Effector memory CD4-positive, alpha-beta T cell (primary cell): ENCODE data around the gene MNS1.

Experiments
- DNase-seq, 3 donors: peaks; one replicate each; pipeline ENCODE4 v3.0.0-alpha.2; 2020
- H3K27ac ChIP-seq: 2 replicates; pipeline ENCODE4 v1.7.0; 2013; ENCODE audit warnings: mild to moderate bottlenecking, low read length, moderate library complexity; ENCODE audit not compliant: insufficient read depth, poor library complexity, severe bottlenecking
- H3K27me3 ChIP-seq: replicated peaks from 2 replicates; pipeline ENCODE4 v1.7.0; 2013; ENCODE audit warnings: mild to moderate bottlenecking, low read length; ENCODE audit not compliant: insufficient read depth, control insufficient read depth, poor library complexity, severe bottlenecking
- H3K36me3 ChIP-seq: 2 replicates; pipeline ENCODE4 v1.7.0; 2013; ENCODE audit warnings: mild to moderate bottlenecking, low read length, moderate library complexity; ENCODE audit not compliant: control insufficient read depth, insufficient read depth
- H3K4me1 ChIP-seq: 2 replicates; pipeline ENCODE4 v1.7.0; 2013; ENCODE audit warnings: low read length, mild to moderate bottlenecking; ENCODE audit not compliant: control insufficient read depth, insufficient read depth, poor library complexity, severe bottlenecking
- H3K4me3 ChIP-seq: 2 replicates; pipeline ENCODE4 v1.7.0; 2013; ENCODE audit warnings: low read length, low read depth, mild to moderate bottlenecking; ENCODE audit not compliant: insufficient read depth, poor library complexity, severe bottlenecking
- H3K9me3 ChIP-seq: 2 replicates; pipeline ENCODE4 v1.7.0; 2013; ENCODE audit warnings: mild to moderate bottlenecking, low read length, moderate library complexity; ENCODE audit not compliant: control insufficient read depth

MNS1 gene

DNA sequence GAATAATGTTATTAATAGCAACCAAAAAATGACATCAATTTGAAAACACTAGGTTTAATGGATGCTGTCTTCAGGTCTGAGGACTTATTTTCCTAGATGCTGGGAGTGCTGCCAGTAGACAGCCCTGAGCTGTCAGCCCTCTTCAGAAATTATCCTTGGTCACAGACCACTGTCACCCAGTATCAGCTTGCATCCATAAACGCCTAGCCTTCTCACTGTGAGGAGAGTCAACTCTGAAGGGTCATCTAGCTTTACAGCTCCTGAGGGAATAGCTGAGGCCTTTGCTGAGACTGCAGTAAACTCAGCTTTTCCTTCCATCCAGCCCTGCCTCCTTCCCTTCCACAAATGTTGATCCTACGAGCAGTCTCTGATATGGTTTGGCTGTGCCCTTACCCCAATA is 19.4 kb upstream of the MNS1 start:
- DNase-seq, result no peak
- Histone ChIP-seq H3K4me3 (no peak overlapping the region), H3K9me3 (no peaks in the 10 kb centered on the region), H3K4me1 (no peaks in the 10 kb centered on the region), H3K27ac (no peak overlapping the region), H3K36me3 (no peaks in the 10 kb centered on the region), H3K27me3 (no peaks in the 10 kb centered on the region)

DNA sequence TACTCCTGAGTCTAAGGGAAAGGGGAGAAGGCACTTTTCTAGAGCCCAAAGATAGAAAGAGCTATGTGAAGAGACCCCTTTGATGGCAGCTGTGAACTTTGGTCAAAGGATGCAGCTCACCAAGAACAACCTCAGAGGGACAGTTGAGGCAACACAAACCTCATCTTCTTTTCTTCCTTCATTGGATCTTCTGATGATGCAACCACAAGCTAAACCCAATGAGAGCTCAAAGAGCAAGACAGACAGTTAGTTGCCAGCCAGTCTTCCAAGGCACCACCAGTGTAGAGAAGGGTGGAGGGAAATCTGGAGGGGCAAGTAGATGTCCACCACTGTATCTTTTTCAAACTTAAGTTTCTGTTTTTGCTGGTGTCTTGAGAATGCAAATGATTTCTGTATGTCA is 10.4 kb upstream of the MNS1 start:
- Histone ChIP-seq H3K4me1 (no peaks in the 10 kb centered on the region), H3K27me3 (no peaks in the 10 kb centered on the region), H3K4me3 (no peak overlapping the region), H3K9me3 (no peaks in the 10 kb centered on the region), H3K27ac (no peak overlapping the region), H3K36me3 (no peaks in the 10 kb centered on the region)
- DNase-seq, result no peak

DNA sequence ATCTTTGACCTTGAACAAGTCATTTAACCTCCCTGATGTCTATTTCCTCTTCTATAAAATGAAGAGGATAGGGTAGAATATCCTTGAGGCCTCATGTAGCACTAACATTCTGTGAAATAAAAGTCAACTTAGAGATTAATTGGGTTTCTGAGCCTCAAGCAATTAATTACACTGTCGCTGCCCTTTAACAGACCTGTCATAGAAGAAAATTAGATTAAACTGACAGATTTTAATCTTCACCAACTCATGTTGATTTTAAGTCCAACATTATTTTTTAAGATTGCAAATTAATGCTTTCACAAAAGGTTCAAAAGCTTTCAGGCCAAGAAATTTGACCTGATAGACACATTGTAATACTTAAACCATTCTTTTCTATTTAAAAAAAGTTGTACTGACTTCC is 8.1 kb upstream of the MNS1 start:
- no peaks in the 10 kb centered on the region for H3K27me3 ChIP-seq
- no peak for DNase-seq

DNA sequence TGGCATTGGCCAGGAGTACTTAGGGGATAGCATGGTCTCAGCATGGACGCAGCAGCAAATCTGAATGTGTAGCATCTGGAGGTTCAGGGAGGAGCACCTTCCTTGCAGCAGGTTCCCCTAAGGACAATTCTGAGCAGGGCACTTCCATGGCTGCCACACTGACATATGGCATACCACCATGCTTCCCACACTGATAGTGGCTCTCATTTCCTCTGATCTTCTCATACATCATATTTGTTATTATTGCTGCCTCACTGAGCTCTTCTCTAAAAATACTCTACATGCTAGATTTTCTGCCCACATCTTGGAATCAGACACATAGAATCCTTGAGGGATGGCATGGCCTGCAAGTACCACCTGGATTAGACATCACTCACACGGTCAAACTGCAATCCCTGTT is 7.3 kb upstream of the MNS1 start:
- DNase-seq, result no peak
- no peaks in the 10 kb centered on the region for H3K4me1 ChIP-seq
- H3K27ac ChIP-seq, result no peak overlapping the region
- H3K27me3 ChIP-seq, result no peaks in the 10 kb centered on the region
- no peaks in the 10 kb centered on the region for H3K9me3 ChIP-seq
- H3K36me3 ChIP-seq, result no peaks in the 10 kb centered on the region
- no peak overlapping the region for H3K4me3 ChIP-seq

More for the DNA sequence above, 8.1 kb upstream of the MNS1 start:
- Histone ChIP-seq H3K4me3 (no peak overlapping the region), H3K27ac (no peak overlapping the region), H3K9me3 (no peaks in the 10 kb centered on the region), H3K36me3 (no peaks in the 10 kb centered on the region), H3K4me1 (no peaks in the 10 kb centered on the region)

DNA sequence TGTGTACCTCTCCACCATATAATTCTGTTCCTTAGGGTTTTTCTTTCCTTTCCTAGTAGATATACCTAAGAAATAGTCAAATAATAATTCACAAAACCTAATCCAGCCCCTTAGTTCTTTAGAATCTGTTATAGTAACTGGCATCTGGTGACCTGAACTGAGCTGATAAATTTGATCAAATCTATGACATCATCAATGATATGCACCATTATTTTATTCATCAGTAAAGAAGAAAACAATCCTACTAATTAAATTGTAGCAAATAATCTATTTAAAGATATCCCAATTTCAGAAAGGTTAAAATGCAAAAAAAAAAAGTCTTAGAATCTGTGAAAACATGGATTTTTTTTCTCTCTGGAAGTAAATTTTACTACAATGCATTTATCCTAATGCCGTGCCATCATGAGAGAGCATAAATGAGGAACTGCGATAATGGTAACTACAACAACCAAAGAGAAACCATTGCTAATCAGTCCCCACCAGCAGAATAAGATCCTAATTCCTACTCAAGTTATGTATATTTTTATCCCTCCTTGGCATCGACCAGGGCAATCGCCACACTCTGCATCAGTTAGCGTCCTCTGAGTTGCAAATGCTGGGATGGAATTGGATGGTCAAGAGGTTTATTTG is 6.6 kb upstream of the MNS1 start:
- Histone ChIP-seq H3K27ac (no peak overlapping the region), H3K27me3 (no peaks in the 10 kb centered on the region), H3K4me3 (no peak overlapping the region), H3K9me3 (no peaks in the 10 kb centered on the region), H3K36me3 (no peaks in the 10 kb centered on the region), H3K4me1 (no peaks in the 10 kb centered on the region)
- no peak for DNase-seq

DNA sequence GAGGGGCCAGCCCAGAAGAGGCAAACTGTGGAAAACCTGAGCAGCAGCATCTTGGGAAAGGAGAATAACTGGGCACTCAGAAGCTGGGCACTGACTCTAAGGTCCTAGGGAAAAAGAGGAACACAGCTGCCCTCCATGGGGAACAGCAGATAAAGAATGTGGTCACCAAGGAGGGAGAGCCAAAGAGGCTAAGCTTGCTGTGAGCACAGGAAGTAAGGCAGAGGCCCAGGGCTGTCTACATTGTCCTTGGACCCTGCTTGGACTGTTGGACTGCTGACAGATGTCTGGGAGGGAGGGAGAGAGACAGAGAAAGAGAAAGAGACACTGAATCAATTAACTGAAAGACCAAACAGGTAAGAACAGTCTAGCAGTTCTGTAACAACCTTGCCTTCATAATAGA is 4.5 kb upstream of the MNS1 start:
- Histone ChIP-seq H3K4me1 (peaks cover 9% of the 10 kb centered on the region), H3K36me3 (no peaks in the 10 kb centered on the region), H3K9me3 (no peaks in the 10 kb centered on the region), H3K27ac (no peak overlapping the region), H3K27me3 (no peaks in the 10 kb centered on the region), H3K4me3 (no peak overlapping the region)
- DNase-seq, result no peak

DNA sequence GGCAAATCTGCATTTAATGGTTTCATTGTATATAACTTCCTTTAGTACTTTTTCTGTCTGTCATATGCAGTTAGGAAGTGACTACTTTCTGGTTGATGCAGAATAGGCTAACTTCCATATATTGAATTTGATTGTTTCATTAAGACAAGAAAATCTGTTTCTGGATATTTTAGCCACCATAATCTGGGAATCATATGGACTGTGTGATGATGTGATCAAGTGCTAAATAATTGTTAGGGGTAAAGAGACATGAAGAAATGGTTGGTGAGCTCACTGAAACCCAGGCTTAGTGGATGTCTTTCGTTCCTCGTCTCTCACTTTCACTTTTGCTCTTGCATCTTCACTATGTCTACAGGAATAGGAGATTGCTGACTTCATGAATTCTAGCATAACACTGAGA is 3.5 kb upstream of the MNS1 start:
- no peaks in the 10 kb centered on the region for H3K9me3 ChIP-seq
- DNase-seq, result no peak
- H3K4me1 ChIP-seq, result peaks cover 9% of the 10 kb centered on the region
- H3K4me3 ChIP-seq, result peak overlapping the region; percentile 40
- H3K36me3 ChIP-seq, result no peaks in the 10 kb centered on the region
- H3K27ac ChIP-seq, result no peak overlapping the region
- H3K27me3 ChIP-seq, result no peaks in the 10 kb centered on the region

DNA sequence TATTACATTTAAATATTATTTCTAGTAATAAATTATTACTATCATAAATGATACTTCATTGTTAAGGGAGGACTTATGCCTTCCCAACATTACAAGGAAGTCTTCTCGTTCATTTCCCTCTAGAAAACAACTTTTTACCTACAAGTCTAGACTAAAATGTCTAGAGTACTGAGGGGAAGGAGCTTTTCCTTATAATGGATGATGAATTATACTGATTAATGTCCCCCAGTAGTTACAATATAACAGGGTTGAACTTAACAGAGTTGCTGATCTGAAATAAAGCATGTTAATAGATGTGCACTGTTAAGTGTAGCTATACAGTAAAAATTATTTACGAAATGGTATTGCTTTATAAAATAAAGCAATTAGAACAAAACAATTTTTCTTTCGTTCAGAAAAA is 2.7 kb upstream of the MNS1 start:
- no peaks in the 10 kb centered on the region for H3K9me3 ChIP-seq
- DNase-seq, result no peak
- no peak overlapping the region for H3K4me3 ChIP-seq
- H3K4me1 ChIP-seq, result peaks cover 9% of the 10 kb centered on the region
- no peak overlapping the region for H3K27ac ChIP-seq
- no peaks in the 10 kb centered on the region for H3K36me3 ChIP-seq
- no peaks in the 10 kb centered on the region for H3K27me3 ChIP-seq

DNA sequence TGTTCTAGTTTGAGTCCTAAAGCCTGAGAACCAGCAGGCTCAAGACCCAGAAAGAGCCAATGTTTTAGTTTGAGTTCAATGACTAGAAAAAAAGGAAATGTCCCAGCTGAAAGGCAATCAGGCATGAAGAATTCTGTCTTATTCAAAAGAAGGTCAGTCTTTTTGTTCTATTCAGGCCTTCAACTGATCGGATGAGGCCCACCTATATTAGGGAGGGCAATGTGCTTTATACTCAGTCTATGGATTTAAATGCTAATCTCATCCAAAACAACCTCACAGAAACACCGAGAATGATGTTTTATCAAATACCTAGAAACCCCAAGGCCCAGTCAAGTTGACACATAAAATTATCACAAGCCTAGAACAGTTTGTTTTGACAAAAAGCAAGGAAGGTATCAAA is 4.0 kb downstream of the MNS1 start:
- Histone ChIP-seq H3K27ac (no peak overlapping the region), H3K36me3 (no peaks in the 10 kb centered on the region), H3K4me1 (peaks cover 9% of the 10 kb centered on the region), H3K4me3 (no peak overlapping the region), H3K27me3 (no peaks in the 10 kb centered on the region), H3K9me3 (no peaks in the 10 kb centered on the region)
- DNase-seq, result no peak

DNA sequence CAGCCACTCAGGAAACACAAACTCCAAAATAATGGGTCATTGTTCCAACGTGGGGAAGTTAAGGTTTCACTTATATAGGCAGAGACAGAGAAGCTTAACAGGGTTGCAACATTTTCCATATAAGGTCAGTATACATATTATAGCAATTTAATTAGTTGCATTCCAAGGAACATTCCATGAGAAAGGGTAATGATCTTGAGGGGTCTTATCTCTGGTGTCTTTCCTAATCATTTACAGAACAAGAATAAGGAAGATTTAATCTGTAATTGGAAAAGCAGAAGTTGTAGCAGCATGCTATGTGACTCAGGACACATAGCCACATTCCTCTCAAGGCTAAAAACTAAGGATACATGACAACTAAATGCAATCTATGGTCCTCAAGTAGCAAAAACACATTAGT is 4.9 kb downstream of the MNS1 start:
- Histone ChIP-seq H3K27me3 (no peaks in the 10 kb centered on the region), H3K4me3 (no peak overlapping the region), H3K9me3 (no peaks in the 10 kb centered on the region), H3K27ac (no peak overlapping the region), H3K4me1 (peaks cover 6% of the 10 kb centered on the region), H3K36me3 (no peaks in the 10 kb centered on the region)
- DNase-seq, result no peak
